HepG2 (cell line): Measurements from ENCODE around the gene CBX2. TPM values are rescaled to one million over a fixed set of nuclear protein-coding genes. Genes with fewer than 3 reads are reported as not detected.

Experiments
- ELF1 ChIP-seq: sonication (generic); formaldehyde crosslinking; IDR thresholded peaks from 2 replicates; pipeline ENCODE4 v1.4.0; 2020; ENCODE audit warnings: missing genetic modification reagents
- ETV6 ChIP-seq: sonication (generic); formaldehyde crosslinking; conservative IDR thresholded peaks from 2 replicates; pipeline ENCODE4 v1.4.0; 2020; ENCODE audit warnings: missing genetic modification reagents
- PHF5A ChIP-seq: IDR thresholded peaks from one replicate; pipeline ENCODE4 v1.6.1; 2018; ENCODE audit warnings: low read depth, missing genetic modification reagents; ENCODE audit not compliant: unreplicated experiment
- RXRB ChIP-seq: IDR thresholded peaks from 2 replicates; pipeline ENCODE4 v1.6.1; 2016; ENCODE audit warnings: borderline replicate concordance, missing genetic modification reagents, missing compliant biosample characterization
- ZNF558 ChIP-seq: sonication (generic); formaldehyde crosslinking; IDR thresholded peaks from 2 replicates; pipeline ENCODE4 v1.9.0; 2022; ENCODE audit warnings: mild to moderate bottlenecking, missing genetic modification reagents, borderline replicate concordance
- ZNF614 ChIP-seq: IDR thresholded peaks from 2 replicates; pipeline ENCODE4 v1.6.1; 2018; ENCODE audit warnings: missing biosample characterization, missing genetic modification reagents, inconsistent platforms, borderline replicate concordance
- ZNF766 ChIP-seq: sonication (generic); formaldehyde crosslinking; IDR thresholded peaks from 2 replicates; pipeline ENCODE4 v1.5.0; 2020; ENCODE audit warnings: missing genetic modification reagents, borderline replicate concordance
- polyA plus RNA-seq, 8 experiments: library from polyadenylated mRNA; depleted of rRNA in 3 of 8; stranded (reverse) in 7 of 8; unstranded in 1 of 8; fragments of >200 nt; fragmentation: Illumina TruSeq in 4 of 8; extraction: Trizol in 4 of 8; gene quantifications; 2 replicates each; pipeline versions ENCODE4 v1.2.1 to v1.2.3, GENCODE V29; 2011 to 2016; ENCODE audit warnings: low read depth in 4 of 8, missing spikeins in 1 of 8, mixed read lengths in 1 of 8; ENCODE audit not compliant: insufficient read depth in 1 of 8
- total RNA-seq, 5 experiments: library from RNA; depleted of rRNA; stranded (reverse); fragments of >200 nt; fragmentation: Illumina TruSeq; extraction: Trizol; gene quantifications; 2 replicates each; pipeline ENCODE4 v1.2.3, GENCODE V29; 2016; ENCODE audit warnings: low read depth in 1 of 5
- TF ChIP-seq, protein P1 (sequence below): sonication (generic); formaldehyde crosslinking; IDR thresholded peaks from 2 replicates; pipeline ENCODE4 v1.4.0; 2020; ENCODE audit warnings: missing genetic modification reagents
- TF ChIP-seq, protein P2 (sequence below): sonication (generic); formaldehyde crosslinking; IDR thresholded peaks from 2 replicates; pipeline ENCODE4 v1.5.1; 2020; ENCODE audit warnings: missing genetic modification reagents, mild to moderate bottlenecking, borderline replicate concordance
- TF ChIP-seq, protein P3 (sequence below): sonication (generic); formaldehyde crosslinking; IDR thresholded peaks from 2 replicates; pipeline ENCODE4 v1.8.0; 2022; ENCODE audit warnings: mild to moderate bottlenecking, missing genetic modification reagents, borderline replicate concordance
- TF ChIP-seq, protein P4 (sequence below): sonication (generic); formaldehyde crosslinking; IDR thresholded peaks from 2 replicates; pipeline ENCODE4 v1.4.0; 2020; ENCODE audit warnings: mild to moderate bottlenecking, missing genetic modification reagents, borderline replicate concordance
- TF ChIP-seq, protein P5 (sequence below): sonication (generic); formaldehyde crosslinking; IDR thresholded peaks from 2 replicates; pipeline ENCODE4 v1.4.0; 2020; ENCODE audit warnings: missing genetic modification reagents, borderline replicate concordance

The CBX2 gene
- total and polyA plus RNA-seq, 2 of the 13 experiments (the other 11 are each of a cell fraction or from before 2014, with no cell fraction given), result 14.5 to 31.1 TPM

DNA sequence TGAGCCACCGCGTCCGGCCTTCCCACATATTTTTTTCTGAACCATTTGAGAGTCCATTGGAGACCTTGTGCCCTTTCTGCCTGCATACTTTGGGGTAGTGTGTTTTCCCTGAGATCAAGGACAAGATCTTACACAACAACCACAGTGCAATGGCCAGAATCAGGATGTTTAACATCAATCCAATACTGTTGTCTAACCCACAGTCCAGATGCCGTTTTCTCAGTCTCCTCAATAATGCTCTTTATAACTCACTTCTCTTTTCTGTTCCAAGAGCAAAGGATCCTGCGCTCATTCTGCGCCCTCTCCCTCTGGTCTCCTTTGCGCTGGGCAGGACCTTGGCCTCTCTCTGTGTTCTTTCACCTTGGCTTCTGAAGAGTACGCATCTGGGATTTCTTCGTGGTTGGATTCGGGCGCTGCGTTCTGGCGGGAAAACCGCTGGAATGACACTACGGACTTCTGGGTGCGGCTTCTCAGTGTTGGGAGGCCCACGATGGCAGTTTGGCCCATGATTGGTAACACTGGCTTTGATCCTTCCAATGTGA is 44.7 kb downstream of the CBX2 start (continued):
- TF ChIP-seq, protein P1, sequence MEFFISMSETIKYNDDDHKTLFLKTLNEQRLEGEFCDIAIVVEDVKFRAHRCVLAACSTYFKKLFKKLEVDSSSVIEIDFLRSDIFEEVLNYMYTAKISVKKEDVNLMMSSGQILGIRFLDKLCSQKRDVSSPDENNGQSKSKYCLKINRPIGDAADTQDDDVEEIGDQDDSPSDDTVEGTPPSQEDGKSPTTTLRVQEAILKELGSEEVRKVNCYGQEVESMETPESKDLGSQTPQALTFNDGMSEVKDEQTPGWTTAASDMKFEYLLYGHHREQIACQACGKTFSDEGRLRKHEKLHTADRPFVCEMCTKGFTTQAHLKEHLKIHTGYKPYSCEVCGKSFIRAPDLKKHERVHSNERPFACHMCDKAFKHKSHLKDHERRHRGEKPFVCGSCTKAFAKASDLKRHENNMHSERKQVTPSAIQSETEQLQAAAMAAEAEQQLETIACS (CRISPR knock-in tag), result no peak
- TF ChIP-seq, protein P2, sequence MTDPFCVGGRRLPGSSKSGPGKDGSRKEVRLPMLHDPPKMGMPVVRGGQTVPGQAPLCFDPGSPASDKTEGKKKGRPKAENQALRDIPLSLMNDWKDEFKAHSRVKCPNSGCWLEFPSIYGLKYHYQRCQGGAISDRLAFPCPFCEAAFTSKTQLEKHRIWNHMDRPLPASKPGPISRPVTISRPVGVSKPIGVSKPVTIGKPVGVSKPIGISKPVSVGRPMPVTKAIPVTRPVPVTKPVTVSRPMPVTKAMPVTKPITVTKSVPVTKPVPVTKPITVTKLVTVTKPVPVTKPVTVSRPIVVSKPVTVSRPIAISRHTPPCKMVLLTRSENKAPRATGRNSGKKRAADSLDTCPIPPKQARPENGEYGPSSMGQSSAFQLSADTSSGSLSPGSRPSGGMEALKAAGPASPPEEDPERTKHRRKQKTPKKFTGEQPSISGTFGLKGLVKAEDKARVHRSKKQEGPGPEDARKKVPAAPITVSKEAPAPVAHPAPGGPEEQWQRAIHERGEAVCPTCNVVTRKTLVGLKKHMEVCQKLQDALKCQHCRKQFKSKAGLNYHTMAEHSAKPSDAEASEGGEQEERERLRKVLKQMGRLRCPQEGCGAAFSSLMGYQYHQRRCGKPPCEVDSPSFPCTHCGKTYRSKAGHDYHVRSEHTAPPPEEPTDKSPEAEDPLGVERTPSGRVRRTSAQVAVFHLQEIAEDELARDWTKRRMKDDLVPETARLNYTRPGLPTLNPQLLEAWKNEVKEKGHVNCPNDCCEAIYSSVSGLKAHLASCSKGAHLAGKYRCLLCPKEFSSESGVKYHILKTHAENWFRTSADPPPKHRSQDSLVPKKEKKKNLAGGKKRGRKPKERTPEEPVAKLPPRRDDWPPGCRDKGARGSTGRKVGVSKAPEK (CRISPR knock-in tag), result 0 out of 2 replicates have a peak, but pooled peaks have one; percentile 77
- TF ChIP-seq ZNF558 (CRISPR knock-in tag), result no peak
- TF ChIP-seq, protein P3, sequence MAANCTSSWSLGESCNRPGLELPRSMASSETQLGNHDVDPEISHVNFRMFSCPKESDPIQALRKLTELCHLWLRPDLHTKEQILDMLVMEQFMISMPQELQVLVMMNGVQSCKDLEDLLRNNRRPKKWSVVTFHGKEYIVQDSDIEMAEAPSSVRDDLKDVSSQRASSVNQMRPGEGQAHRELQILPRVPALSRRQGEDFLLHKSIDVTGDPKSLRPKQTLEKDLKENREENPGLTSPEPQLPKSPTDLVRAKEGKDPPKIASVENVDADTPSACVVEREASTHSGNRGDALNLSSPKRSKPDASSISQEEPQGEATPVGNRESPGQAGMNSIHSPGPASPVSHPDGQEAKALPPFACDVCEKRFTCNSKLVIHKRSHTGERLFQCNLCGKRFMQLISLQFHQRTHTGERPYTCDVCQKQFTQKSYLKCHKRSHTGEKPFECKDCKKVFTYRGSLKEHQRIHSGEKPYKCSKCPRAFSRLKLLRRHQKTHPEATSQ (CRISPR knock-in tag), result no peak
- peak; percentile 49; the same call in 1 of the 2 replicates for TF ChIP-seq ELF1
- TF ChIP-seq, protein P4, sequence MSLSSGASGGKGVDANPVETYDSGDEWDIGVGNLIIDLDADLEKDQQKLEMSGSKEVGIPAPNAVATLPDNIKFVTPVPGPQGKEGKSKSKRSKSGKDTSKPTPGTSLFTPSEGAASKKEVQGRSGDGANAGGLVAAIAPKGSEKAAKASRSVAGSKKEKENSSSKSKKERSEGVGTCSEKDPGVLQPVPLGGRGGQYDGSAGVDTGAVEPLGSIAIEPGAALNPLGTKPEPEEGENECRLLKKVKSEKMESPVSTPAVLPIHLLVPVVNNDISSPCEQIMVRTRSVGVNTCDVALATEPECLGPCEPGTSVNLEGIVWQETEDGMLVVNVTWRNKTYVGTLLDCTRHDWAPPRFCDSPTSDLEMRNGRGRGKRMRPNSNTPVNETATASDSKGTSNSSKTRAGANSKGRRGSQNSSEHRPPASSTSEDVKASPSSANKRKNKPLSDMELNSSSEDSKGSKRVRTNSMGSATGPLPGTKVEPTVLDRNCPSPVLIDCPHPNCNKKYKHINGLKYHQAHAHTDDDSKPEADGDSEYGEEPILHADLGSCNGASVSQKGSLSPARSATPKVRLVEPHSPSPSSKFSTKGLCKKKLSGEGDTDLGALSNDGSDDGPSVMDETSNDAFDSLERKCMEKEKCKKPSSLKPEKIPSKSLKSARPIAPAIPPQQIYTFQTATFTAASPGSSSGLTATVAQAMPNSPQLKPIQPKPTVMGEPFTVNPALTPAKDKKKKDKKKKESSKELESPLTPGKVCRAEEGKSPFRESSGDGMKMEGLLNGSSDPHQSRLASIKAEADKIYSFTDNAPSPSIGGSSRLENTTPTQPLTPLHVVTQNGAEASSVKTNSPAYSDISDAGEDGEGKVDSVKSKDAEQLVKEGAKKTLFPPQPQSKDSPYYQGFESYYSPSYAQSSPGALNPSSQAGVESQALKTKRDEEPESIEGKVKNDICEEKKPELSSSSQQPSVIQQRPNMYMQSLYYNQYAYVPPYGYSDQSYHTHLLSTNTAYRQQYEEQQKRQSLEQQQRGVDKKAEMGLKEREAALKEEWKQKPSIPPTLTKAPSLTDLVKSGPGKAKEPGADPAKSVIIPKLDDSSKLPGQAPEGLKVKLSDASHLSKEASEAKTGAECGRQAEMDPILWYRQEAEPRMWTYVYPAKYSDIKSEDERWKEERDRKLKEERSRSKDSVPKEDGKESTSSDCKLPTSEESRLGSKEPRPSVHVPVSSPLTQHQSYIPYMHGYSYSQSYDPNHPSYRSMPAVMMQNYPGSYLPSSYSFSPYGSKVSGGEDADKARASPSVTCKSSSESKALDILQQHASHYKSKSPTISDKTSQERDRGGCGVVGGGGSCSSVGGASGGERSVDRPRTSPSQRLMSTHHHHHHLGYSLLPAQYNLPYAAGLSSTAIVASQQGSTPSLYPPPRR (CRISPR knock-in tag), result peak; percentile 96
- peak; percentile 87; the same call in 1 of the 2 replicates for TF ChIP-seq ZNF766 (CRISPR knock-in tag)
- TF ChIP-seq, protein P5, sequence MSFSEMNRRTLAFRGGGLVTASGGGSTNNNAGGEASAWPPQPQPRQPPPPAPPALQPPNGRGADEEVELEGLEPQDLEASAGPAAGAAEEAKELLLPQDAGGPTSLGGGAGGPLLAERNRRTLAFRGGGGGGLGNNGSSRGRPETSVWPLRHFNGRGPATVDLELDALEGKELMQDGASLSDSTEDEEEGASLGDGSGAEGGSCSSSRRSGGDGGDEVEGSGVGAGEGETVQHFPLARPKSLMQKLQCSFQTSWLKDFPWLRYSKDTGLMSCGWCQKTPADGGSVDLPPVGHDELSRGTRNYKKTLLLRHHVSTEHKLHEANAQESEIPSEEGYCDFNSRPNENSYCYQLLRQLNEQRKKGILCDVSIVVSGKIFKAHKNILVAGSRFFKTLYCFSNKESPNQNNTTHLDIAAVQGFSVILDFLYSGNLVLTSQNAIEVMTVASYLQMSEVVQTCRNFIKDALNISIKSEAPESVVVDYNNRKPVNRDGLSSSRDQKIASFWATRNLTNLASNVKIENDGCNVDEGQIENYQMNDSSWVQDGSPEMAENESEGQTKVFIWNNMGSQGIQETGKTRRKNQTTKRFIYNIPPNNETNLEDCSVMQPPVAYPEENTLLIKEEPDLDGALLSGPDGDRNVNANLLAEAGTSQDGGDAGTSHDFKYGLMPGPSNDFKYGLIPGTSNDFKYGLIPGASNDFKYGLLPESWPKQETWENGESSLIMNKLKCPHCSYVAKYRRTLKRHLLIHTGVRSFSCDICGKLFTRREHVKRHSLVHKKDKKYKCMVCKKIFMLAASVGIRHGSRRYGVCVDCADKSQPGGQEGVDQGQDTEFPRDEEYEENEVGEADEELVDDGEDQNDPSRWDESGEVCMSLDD (CRISPR knock-in tag), result 0 out of 2 replicates have a peak, but pooled peaks have one; percentile 21
- TF ChIP-seq ETV6 (CRISPR knock-in tag), result no peak
- peak; percentile 98 for TF ChIP-seq RXRB (CRISPR knock-in tag)
- TF ChIP-seq ZNF614 (CRISPR knock-in tag), result peak; percentile 84; the same call in 1 of the 2 replicates
- peak; percentile 84 for TF ChIP-seq PHF5A (CRISPR knock-in tag)
